ENCODE data around the gene NFKBIA.
"Not testable (repeated sequence)": the region's sequence is repeated elsewhere in the genome, so short reads cannot be mapped to it uniquely, and the experiment has no call there.

Gene NFKBIA

DNA sequence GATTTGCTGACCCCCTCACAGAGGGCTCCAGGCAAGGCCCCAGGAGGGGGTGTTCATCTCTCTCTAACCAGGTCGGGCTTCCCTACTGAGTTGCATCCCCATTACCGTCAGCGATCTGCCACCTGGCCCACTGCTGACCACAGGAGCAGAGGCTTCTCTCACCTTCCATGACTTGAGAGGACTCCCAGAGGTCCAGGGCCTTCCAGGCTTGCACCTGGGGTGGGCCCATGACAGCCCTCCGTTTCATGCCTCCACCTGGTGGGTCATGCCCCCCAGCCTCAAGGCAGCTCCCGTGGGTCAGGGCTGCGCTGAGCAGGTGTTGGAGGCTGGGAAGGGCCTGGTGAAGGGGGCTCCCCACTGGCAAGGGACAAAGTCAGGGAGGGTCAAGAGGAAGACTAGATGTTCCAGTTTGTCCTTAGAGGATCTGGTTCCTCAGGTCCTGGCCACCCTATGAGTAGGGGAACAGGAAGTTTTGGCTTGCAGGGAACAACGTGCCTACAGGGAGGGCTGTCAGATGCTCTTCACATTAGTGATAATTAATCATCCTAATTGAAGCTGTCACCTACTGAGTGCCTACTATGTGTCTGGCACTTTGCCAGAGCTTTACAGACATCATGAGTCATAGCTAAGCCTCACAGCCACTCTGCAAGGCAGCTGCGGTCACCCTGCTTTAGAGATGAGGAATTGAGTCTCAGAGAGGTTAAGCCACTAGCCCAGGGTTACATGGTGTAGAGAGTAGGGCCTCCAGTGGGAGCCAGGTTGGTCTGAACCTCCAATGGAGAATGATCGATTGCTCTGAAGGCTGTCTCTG, 13.8 kb downstream of the NFKBIA start:
- no peak for DNase-seq (ENCODE audit: low read depth)

- no peak for DNase-seq (ENCODE audit: low read depth)
Measured at GRCh38 chr14:35389315-35389667, 15.3 kb downstream of the NFKBIA start.

DNA sequence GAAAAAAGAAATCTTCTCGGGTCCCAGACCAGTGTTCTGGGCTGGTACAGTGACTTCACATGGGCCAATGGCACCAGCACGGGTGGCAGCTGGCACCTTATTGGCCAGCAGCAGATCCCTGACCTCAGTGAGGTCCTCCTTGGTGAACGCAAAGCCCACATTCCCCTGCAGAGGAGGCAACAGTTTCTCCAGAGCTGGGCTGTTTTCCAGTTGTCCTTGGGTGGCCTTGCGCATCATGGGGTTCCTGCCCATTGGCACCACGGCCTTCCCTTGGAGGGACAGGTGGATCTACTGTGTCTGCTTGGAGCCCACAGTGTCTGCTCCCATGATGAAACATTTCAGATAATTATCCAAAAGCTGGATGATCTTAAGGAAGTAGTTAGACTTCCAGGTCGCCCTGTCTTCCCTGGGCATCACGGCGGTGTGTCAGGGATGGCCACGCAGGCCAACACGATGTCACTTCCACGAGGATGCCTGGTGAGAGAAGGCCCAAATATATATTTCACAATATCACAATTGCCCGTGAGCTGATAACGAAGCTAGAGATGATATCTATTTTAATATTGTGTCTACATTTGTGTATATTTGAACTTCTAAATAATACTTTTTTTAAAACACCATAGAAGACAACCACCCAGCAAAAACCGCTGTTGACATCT, 15.8 kb downstream of the NFKBIA start:
- DNase-seq (ENCODE audit: low read depth), result no peak

- DNase-seq (ENCODE audit: low read depth), result no peak
Measured at GRCh38 chr14:35387713-35388579, 16.6 kb downstream of the NFKBIA start.

- no peak for DNase-seq (ENCODE audit: low read depth)
Measured at GRCh38 chr14:35387219-35387618, 17.3 kb downstream of the NFKBIA start.

- no peak for DNase-seq (ENCODE audit: low read depth)
Measured at GRCh38 chr14:35386673-35387125, 17.9 kb downstream of the NFKBIA start.

GRCh38 chr14:35385042-35385839, 19.3 kb downstream of the NFKBIA start:
- no peak for DNase-seq (ENCODE audit: low read depth)

DNA sequence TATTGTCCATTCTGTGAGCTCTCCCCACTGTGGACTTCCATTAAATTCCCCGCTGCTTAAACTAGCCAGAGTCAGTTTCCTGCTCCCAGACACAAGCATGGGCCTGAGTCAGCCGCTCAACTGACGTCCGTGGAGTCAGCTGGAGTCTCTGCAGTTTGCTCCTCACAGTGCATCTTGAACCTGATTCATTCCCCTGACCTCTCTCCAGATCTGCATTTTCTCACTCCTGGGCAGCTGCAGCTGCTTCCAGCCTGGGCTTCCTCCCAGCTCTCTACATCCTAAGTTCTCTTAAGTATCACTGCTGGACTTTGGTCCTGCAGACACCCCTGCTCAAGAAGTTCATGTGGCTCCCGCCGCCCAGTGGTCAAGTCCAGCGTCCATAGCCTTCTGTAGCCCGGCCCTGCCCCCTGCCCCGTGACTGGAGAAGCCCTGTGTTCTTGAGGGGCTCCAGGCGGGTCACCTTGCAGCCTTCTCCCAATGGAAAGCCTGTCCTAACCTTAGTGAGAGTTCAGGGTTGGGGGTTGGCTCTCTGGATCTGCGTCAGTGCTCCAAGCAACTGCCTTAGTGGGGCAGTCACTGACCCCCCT, 20.0 kb downstream of the NFKBIA start:
- DNase-seq (ENCODE audit: low read depth), result no peak

DNA sequence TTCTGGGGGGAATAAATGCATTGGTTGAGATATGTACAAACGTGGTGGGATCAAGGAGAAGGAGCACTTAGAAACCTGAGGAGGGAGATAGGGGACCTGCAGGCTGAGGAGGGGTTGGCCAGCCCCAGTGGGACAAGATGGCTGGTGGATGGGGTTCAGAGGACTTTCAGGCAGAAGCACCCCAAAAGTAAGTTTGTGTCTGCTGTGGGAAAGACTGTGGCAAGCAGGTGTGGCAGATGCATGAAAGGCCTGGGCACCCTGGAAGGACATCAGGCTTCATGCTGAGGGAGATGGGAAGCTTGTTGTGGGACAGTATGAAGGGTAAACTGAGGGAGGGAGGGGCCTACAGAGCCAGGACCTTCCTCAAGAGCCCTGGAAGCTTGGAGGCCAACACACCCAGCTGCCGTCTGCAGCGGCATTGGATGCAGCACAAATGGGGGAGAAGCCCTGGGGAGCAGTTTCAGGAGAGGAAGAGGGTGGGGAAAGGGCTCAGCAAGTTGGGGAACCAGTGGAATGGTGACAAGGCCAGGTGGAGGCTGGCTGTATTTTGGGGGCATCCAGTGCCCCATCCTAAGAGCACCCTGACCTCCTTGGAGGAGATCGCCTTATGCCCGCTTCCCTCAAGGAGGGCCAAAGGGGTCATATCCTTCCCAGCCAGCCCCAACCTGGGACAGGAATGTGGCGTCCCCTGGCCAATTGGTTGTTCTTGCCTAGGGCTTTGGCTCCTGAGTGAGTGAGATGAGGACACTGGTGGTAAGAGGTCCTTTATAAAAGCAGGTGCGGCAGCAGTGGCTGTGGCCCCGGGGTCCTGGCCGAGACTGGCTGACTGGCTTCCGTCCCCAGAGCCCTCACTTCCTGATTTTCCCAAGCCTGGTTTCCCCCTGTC, 20.7 kb downstream of the NFKBIA start:
- no peak for DNase-seq (ENCODE audit: low read depth)

DNA sequence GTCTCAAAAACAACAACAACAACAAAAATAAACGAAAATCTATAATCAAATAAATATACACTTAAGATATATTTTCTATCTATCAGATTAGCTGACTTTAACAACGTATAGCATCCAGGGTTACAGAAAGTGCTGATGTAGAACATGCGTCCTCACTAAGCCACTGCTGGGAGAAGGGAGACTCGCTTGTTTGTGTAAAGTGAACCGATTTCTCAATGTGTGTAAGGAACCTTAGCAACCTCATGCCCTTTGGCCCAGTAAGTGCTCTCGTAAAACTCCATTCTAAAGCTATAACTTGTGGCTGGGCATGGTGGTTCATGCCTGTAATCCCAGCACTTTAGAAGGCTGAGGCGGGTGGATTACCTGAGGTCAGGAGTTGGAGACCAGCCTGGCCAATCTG, 23.8 kb downstream of the NFKBIA start:
- no peak for DNase-seq (ENCODE audit: low read depth)

DNA sequence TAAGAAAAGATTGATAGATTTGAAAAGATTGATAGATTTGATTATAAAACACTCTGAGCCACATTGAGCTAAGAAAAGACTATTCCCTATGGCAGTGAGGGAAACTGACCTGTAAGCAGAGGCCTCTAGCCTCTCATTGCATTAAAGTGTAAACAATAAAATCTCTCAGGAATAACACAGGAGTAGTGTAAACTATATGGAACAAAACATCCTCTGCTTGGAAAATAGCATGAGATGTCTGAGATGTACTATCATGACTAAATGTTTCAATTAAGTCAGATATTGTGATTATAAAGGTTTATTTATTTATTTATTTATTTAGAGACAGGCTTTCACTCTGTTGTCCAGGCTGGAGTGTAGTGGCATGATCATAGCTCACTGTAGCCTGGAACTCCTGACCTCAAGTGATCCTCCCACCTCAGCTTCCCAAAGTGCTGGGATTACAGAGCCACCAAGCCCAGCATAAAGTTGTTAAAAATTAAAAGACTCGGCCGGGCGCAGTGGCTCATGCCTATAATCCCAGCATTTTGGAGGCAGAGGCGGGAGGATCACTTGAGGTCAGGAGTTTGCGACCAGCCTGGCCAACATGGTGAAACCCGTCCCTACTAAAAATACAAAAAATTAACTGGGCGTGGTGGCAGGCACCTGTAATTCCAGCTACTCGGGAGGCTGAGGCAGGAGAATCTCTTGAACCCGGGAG, 25.2 kb downstream of the NFKBIA start:
- not testable (repeated sequence) for DNase-seq (ENCODE audit: low read depth)

DNA sequence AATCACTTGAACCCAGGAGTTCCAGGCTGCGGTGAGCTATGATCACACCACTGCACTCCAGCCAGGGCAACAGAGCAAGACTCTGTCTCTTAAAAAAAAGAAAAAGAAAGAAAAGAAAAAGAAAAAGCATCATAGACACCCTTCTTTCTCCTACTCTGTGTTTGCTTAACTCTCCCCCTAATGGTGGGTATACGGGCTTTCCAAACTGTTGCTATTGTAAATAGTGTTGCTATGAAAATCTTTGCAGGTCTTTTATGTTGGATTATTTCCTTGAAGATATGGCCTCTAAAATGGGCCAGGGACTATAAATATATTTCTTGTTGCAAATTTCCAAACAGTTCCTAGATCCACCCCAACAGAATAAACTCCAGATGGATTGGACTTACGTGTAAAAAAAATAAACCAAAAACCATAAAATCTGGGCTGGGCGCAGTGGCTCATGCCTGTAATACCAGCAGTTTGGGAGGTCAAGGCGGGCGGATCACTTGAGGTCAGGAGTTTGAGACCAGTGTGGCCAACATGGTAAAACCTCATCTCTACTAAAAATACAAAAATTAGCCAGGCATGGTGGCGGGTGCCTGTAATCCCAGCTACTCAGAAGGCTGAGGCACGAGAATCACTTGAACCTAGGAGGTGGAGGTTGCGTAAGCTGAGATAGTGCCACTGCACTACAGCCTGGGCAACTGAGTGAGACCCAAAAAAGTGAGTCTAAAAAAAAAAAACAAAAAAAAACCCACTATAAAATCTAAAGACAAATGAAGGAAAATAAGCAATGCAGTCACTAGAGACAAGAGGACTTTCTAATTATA, 25.9 kb downstream of the NFKBIA start:
- DNase-seq (ENCODE audit: low read depth), result no peak

DNA sequence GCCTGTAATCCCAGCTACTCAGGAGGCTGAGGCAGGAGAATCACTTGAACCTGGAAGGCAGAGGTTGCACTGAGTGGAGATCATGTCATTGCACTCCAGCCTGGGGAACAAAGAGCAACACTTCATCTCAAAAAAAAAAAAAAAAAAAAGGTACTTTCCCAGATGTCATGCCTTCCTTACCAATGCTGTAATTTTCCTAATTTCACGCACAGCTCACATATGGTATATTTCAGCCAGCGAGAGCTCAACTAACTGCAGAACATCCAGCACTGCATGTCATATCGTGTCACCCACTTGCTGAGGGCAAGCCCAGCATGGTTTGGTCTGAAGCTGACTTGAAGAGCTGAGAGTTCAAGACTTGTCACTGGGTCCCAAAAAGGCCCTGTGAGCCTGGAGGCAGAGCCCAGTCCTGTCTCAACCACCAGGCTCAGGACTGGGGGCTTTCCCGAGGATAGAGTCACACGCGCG, 29.0 kb downstream of the NFKBIA start:
- DNase-seq (ENCODE audit: low read depth), result no peak

DNA sequence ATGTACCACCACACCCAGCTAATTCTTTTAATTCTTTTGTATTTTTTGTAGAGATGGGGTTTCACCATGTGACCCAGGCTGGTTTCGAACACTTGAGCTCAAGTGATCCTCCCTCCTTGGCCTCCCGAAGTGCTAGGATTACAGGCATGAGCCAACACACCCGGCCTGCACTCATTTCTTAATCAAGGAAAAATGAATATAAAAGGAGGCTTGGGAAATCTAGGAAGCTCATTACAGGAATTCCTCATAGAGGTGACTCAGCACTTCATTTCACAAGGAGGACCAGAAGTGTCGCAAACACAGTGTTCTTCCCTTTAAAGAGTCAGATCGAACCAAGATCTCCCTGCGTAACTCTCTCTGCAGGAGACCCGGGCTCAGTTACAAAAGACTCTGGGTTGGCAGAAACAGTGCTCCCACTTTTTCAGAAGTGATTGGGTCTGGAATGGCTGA, 30.3 kb downstream of the NFKBIA start:
- DNase-seq (ENCODE audit: low read depth), result peak; percentile 95

DNA sequence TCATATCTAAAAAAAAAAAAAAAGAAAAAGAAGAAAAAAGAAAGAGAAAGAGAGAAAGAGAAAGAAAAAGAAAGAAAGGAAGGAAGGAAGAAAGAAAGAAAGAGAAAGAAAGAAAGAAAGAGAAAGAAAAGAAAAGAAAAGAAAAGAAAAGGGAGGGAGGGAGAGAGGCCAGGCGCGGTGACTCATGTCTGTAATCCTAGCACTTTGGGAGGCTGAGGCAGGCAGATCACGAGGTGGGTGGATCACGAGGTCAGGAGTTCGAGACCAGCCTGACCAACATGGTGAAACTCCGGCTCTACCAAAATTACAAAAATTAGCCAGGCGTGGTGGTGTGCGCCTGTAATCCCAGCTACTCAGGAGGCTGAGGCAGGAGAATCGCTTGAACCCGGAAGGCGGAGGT, 31.3 kb downstream of the NFKBIA start:
- DNase-seq (ENCODE audit: low read depth), result not testable (repeated sequence)

- no peak for DNase-seq (ENCODE audit: low read depth)
Measured at GRCh38 chr14:35370969-35371368, 33.6 kb downstream of the NFKBIA start.

DNA sequence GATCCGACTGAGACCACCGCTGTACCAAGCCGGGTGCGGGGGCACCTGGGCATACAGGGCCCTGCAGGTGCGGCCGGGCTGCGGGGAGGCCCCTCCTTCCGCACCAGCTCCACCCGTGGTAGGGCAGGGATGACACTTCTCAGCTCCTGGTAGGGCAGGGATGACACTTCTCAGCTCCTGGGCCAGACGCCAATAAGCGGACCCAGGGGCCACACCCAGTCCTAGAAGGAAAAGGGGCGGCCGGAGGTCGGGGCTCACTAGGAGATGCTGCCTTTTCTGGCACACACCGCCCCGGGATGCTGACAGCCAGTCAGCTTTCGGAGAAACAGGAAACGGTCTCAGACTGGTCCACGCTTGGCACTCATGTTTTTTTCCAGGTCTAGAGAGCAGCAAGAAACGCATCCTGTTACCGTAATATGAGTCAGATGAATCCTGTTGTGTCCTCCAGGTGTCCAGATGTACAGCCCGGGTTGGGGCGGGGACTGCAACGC, 34.8 kb downstream of the NFKBIA start:
- no peak for DNase-seq (ENCODE audit: low read depth)

DNA sequence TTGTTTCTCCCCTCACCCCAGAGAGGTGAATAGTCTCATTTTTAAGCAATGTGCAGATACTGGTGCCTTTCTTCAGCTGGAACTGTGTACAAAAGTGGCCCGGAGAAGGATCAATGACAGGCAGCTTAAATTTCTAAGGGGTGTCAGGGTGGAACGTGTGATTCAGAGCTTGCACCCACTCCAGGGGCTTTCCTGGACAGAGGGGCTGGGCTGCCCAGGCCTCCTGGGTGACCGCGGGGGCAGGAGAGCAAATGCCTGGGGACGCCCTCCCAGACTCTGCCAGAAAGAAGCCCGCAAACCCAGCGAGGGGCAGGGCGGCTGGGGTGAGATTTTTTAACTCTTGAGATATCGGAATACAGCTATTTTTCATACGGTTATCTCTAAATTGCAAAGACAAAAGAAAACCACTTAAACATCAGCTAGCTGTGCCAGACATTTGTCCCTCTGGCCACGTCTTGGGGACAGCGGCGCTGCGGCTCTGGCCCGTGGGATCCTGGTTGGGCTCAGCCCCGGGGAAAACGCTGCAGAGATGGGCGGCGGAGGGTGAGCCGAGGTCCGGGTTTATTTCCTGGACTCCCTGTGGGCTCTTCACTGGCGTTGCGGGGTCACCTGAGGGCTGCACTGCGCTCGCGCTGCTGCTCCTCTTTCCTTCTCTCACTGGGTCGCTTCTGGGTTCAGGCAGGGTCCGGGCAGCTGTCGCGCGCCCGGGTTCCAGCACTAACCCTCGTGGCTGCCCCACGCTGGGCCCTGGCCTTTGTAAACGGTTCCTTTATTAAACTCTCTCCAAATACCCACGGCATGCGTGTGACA, 35.8 kb downstream of the NFKBIA start:
- DNase-seq (ENCODE audit: low read depth), result no peak
